Vagina (tissue), 2 donors: ENCODE results near the gene UNC13B.

Experiments
- POLR2A ChIP-seq, 2 donors: fragments of 450-650 bp; IDR thresholded peaks; one replicate each; pipeline ENCODE4 v1.6.1; 2017; ENCODE audit warnings: antibody characterized with exemption in 2 of 2, mild to moderate bottlenecking in 2 of 2, moderate library complexity in 2 of 2
- TF ChIP-seq, protein P1 (sequence below), 3 experiments: fragments of 450-650 bp in 2 of 3; fragments of 200-600 bp in 1 of 3; sonication (generic) in 1 of 3; IDR thresholded peaks; one replicate each; pipeline ENCODE4 v1.5.1; 2017 to 2019; ENCODE audit warnings: antibody characterized with exemption in 3 of 3, mild to moderate bottlenecking in 2 of 3, moderate library complexity in 2 of 3

DNA sequence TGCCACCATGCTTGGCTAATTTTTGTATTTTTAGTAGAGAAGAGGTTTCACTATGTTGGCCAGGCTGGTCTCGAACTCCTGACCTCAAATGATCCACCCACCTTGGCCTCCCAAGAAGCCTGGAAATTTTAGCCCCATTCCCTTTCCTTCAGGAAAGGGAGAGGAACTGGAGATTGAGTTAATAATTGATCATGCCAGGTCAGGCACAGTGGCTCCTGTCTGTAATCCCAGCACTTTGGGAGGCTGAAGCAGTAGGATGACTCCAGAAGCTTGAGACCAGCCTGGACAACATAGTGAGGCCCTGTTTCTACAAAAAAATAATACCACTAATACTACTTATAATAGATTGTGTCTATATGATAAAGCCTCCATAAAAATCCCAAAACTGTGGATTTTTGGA, 124.6 kb downstream of the UNC13B start:
- TF ChIP-seq, protein P1, sequence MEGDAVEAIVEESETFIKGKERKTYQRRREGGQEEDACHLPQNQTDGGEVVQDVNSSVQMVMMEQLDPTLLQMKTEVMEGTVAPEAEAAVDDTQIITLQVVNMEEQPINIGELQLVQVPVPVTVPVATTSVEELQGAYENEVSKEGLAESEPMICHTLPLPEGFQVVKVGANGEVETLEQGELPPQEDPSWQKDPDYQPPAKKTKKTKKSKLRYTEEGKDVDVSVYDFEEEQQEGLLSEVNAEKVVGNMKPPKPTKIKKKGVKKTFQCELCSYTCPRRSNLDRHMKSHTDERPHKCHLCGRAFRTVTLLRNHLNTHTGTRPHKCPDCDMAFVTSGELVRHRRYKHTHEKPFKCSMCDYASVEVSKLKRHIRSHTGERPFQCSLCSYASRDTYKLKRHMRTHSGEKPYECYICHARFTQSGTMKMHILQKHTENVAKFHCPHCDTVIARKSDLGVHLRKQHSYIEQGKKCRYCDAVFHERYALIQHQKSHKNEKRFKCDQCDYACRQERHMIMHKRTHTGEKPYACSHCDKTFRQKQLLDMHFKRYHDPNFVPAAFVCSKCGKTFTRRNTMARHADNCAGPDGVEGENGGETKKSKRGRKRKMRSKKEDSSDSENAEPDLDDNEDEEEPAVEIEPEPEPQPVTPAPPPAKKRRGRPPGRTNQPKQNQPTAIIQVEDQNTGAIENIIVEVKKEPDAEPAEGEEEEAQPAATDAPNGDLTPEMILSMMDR (IDR thresholded peaks at IDR 0.05) = no peak
- no peak for TF ChIP-seq POLR2A (IDR thresholded peaks at IDR 0.05)
